HG02571 (cell line): ENCODE data around the gene LDAF1.
"Not testable (repeated sequence)": the region's sequence is repeated elsewhere in the genome, so short reads cannot be mapped to it uniquely, and the experiment has no call there.

Experiments used
- ATAC-seq: cut with Tn5 transposase; IDR thresholded peaks from one replicate; pipeline ENCODE4 v1.9.1; 2021; ENCODE audit warnings: mild to moderate bottlenecking, moderate library complexity; ENCODE audit not compliant: unreplicated experiment

The LDAF1 gene

GRCh38 chr16:21161211-21161610 is 2.7 kb downstream of the LDAF1 start:
- ATAC-seq: no peak

DNA sequence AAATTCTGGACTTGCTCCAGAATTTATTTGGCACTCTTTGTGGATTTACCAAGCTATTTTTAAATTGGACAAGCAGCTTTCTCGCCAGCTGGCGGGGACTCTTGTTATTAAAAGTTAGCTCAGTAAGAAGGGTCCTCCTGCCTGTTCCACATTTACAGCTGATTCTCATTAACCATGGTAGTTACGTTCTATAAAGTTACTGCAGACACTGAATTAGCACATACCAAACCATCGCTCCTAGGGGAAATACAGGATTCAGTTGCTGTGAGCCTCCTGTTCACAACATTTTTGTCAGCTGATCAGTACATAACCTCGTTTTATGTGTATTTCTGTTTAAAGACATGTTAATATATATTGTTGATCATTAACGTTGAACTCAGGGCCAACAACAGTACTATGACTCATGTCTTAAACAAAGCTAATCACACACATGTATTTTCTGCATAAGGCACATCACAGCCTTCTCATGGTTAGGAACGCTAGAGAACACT is 4.2 kb downstream of the LDAF1 start:
- no peak for ATAC-seq

- ATAC-seq: no peak
Observed at GRCh38 chr16:21163576-21163975, 5.1 kb downstream of the LDAF1 start.

GRCh38 chr16:21164521-21165168 is 6.2 kb downstream of the LDAF1 start:
- ATAC-seq: no peak

GRCh38 chr16:21166561-21166961 is 8.1 kb downstream of the LDAF1 start:
- ATAC-seq: no peak

GRCh38 chr16:21167360-21167759 is 8.9 kb downstream of the LDAF1 start:
- ATAC-seq: no peak

GRCh38 chr16:21167929-21168602 is 9.6 kb downstream of the LDAF1 start:
- ATAC-seq: no peak

DNA sequence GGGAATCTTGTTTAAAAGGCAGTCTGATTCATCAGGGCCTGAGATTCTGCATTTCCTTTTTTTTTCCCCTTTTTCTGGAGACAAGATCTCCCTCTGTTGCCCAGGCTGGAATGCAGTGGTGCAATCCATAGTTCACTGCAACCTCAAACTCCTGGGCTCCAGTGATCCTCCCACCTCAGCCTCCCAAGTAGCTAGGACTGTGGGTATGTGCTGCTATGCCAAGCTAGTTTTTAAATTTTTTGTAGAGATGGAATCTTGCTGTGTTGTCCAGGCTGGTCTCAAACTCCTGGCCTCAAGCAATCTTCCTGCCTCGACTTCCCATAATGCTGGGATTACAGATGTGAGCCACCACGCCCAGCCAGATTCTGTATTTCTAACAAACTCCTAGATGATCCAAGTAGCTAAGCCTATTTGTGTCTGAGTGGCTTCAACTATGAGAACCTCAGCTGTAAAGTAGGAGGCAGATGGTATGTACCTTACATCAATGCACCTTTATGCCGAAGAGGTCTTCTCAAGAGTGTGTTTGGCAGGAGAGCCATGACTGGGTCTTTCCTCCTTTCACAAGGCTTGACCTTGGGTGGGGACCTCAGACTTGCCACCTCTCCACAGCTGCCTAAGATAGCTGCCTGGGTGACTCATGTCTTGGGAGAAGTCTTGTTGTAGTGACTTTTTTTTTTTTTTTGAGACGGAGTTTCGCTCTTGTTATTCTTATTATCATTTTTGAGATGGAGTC is 10.9 kb downstream of the LDAF1 start:
- ATAC-seq: no peak

DNA sequence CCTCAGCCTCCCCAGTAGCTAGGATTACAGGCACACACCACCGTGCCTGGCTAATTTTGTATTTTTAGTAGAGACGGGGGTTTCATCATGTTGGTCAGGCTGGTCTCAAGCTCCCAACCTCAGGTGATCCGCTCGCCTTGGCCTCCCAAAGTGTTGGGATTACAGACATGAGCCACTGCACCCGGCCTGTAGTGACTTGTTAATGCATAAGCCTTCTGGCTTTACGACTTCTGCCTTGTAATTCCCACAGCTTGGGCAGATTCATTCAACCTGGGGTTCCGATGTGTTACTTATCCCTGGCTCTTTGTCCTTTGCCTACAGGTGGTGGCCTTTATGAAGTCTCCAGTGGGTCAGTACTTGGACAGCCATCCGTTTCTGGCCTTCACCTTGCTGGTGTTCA is 11.6 kb downstream of the LDAF1 start:
- ATAC-seq: not testable (repeated sequence)

DNA sequence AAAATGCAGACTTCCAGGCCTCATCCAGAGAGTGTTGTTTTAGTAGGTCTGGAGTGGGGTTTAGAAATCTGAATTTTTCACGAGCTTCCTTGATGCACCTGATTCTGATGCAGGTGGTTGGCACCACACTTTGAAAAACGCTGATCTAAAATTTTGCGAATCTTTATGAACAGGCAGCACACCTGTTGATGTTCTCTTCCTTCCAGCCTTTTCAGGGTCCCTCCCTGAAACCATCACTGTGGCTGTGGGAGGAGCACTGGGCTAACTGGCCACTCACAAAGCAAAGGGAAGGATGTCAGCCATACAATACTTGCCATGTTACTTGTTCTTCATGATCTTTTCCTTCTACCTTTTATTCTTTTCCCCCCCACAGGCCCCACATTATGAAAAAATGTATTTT is 14.2 kb downstream of the LDAF1 start:
- no peak for ATAC-seq

DNA sequence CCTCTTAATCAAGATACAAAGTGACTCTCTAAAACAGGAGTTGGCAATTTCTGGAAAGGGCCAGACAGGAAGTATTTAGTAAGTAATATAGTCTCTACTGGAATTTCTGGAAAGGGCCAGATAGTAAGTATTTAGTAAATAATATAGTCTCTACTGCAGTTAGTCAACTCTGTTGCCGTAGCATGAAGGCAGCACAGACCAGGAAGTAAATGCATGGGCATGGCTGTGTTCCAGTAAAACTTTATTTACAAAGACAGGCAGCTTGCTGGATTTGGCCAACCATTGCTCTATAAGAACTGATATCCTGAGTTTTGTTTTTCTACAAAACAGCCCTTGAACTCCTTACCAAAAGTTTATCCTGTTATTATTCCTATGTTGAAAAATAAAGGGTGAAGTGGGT is 16.9 kb downstream of the LDAF1 start:
- ATAC-seq: no peak

- no peak for ATAC-seq
Observed at GRCh38 chr16:21179126-21179982, 20.9 kb downstream of the LDAF1 start.

DNA sequence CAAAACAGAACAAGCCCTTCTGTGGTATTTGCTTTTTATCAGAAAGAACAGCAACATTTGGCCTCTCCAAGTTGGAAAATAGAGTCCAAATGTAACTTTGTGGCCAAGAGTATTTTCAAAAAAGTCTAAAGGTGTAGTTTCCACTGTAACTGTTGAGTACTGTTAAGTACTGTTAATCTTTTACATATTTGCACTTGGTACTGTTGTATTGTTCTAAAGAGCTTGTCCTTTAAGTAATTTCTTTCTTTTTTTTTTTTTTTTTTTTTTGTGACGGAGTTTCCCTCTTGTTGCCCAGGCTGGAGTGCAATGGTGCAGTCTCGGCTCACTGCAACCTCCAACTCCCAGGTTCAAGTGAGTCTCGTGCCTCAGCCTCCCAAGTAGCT is 21.5 kb downstream of the LDAF1 start:
- no peak for ATAC-seq

- no peak for ATAC-seq
Observed at GRCh38 chr16:21183995-21184394, 25.5 kb downstream of the LDAF1 start.

- no peak for ATAC-seq
Observed at GRCh38 chr16:21184834-21185233, 26.4 kb downstream of the LDAF1 start.

GRCh38 chr16:21185659-21186325 is 27.3 kb downstream of the LDAF1 start:
- no peak for ATAC-seq

DNA sequence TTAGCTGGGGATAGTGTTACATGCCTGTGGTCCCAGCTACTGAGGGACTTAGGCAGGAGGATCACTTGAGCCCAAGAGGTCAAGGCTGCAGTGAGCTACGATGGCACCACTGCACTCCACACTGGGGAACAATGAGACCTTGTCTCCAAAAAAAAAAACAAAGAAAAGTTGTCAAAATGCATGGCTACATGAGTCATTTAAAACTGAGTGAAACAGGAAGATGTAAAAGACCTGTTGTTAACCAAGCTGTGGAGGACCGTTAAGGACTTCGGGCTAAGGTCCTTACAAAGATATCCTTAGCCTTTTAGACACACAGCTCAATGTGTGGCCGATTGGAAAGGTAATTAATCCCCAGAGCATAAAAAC is 27.8 kb downstream of the LDAF1 start:
- ATAC-seq: no peak

DNA sequence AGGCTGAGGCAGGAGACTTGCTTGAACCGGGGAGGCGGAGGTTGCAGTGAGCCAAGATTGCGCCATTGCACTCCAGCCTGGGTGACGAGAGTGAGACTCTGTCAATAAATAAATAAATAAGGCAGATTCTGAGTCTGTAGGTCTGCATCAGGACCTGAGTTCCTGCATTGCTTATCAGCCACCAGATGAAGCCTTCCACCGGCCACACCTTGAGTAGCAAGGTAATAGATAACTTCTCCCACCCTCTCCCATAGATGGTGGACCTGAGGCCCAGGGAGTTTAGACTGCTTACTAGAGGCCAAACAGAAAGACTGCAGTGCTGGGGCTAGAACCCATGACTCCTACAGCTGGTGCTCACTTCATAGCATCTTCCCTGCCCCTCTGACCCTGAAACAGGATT is 30.8 kb downstream of the LDAF1 start:
- ATAC-seq: no peak

GRCh38 chr16:21190013-21190412 is 31.5 kb downstream of the LDAF1 start:
- no peak for ATAC-seq

DNA sequence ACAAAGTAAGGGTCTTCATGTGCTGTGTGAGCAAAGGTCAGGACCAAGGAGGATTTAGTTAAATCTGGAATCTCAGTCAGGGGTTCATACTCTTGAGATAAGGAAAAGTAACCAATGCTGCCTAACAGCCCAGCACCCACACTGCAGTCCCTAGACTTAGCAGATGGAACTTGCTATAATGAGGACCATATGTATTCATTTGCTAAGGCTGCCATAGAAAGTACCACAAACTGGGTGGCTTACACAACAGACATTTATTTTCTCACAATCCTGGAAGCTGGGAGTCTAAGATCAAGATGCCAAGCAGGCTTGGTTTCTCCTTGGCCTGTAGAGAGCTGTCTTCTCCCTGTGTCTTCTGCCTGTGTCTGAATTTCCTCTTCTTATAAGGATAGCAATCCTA is 32.1 kb downstream of the LDAF1 start:
- ATAC-seq: no peak

DNA sequence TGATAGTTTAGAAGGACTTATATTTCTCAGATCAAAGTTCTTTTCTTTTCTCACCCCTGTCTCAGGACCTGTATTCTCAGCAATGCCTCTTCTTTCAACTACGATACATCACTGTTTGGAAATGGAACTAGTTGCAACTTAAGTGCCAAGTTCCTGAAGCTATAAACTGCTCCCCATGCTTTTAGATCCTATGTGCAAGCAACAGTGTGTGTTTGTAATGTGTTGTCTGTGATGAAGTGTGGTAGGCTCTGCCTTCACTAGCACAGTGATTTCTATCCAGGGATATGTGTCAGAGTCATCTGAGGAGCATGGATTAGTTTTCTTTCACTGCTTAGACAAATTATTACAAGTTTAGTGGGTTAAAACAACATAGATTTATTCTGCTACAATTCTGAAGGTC is 34.5 kb downstream of the LDAF1 start:
- no peak for ATAC-seq
